ENCODE measurements around the gene TBCC. TPM values are rescaled to one million over a fixed set of nuclear protein-coding genes. Genes with fewer than 3 reads are reported as not detected.

Gene TBCC
- 13.4 TPM for polyA plus RNA-seq (2012; ENCODE audit: low read depth, missing spikeins)

GRCh38 chr6:42745640-42746462, at the start of gene TBCC:
TBCC (minus strand) TSS chr6:42746103; CDS start chr6:42746073, 30 bp downstream.
- no peak for TF ChIP-seq PAX5 (IDR thresholded peaks at IDR 0.05; ENCODE audit: insufficient read depth, low read length, severe bottlenecking)
- peak; percentile 98 for TF ChIP-seq POLR2AphosphoS5 (IDR thresholded peaks at IDR 0.05; ENCODE audit: low read depth, low read length)
- peak; percentile 85 for TF ChIP-seq POU2F2 (IDR thresholded peaks at IDR 0.05; ENCODE audit: low read depth, low read length)
- TF ChIP-seq TAF1 (IDR thresholded peaks at IDR 0.05; ENCODE audit: low read depth, low read length), result peak; percentile 98
- TF ChIP-seq POLR2A (IDR thresholded peaks at IDR 0.05; ENCODE audit: low read depth, low read length), result peak; percentile 99
- peak; percentile 61 for TF ChIP-seq SPI1 (IDR thresholded peaks at IDR 0.05; ENCODE audit: low read depth, low read length)
- DNase-seq (ENCODE audit: insufficient read length, low spot score), result peak; percentile 96
- FAIRE-seq, result peak; percentile 85

DNA sequence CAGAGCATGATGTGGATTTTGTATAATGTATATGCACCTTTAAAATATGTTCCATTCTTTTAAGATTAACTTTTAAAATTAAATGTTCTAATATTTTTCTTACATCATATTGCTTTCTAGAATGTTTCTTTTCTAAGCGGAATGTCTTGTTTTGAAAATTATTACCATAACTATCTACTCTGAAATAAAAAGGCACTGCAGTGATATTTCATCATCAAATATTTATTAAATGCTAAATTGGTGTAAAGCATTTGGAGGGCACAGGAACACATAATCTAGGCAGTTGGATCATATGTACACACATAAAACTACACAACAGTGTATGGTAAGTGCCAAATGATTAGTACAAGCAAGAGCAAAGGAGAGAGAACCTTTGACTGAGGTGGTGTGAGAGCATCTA, 49.7 kb upstream of the TBCC start:
- DNase-seq (ENCODE audit: insufficient read length, low spot score) (no peak), FAIRE-seq (no peak)
- TF ChIP-seq SPI1 (IDR thresholded peaks at IDR 0.05; ENCODE audit: low read depth, low read length) (no peak), TAF1 (IDR thresholded peaks at IDR 0.05; ENCODE audit: low read depth, low read length) (no peak), POLR2A (IDR thresholded peaks at IDR 0.05; ENCODE audit: low read depth, low read length) (no peak)

DNA sequence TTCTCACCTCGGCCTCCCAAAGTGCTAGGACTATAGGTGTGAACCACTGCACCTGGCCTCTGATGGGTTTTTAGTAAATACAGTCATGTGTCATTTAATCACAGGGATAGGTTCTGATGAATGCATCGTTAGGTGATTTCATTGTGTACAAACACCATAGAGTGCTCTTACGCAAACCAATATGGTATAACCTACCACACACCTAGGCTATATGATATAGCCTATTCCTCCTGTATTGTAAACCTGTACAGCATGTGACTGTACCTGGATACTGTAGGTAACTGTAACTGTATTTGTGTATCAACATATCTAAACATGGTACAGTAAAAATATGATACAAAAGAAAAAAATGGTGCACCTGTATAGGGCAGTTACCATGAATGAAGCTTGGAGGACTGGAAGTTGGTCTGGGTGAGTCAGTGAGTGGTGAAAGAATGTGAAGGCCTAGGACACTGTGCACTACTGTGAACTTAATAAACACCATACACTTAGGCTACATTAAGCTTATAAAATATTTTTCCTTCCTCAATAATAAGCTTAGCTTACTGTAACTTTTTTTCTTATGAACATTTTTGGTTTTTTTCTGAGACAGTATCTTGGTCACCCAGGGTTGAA, 45.9 kb upstream of the TBCC start:
- TF ChIP-seq POLR2A (IDR thresholded peaks at IDR 0.05; ENCODE audit: low read depth, low read length) (no peak), TAF1 (IDR thresholded peaks at IDR 0.05; ENCODE audit: low read depth, low read length) (no peak), POU2F2 (IDR thresholded peaks at IDR 0.05; ENCODE audit: low read depth, low read length) (no peak), POLR2AphosphoS5 (IDR thresholded peaks at IDR 0.05; ENCODE audit: low read depth, low read length) (no peak), PAX5 (IDR thresholded peaks at IDR 0.05; ENCODE audit: insufficient read depth, low read length, severe bottlenecking) (no peak), SPI1 (IDR thresholded peaks at IDR 0.05; ENCODE audit: low read depth, low read length) (no peak)
- FAIRE-seq (no peak), DNase-seq (ENCODE audit: insufficient read length, low spot score) (no peak)

DNA sequence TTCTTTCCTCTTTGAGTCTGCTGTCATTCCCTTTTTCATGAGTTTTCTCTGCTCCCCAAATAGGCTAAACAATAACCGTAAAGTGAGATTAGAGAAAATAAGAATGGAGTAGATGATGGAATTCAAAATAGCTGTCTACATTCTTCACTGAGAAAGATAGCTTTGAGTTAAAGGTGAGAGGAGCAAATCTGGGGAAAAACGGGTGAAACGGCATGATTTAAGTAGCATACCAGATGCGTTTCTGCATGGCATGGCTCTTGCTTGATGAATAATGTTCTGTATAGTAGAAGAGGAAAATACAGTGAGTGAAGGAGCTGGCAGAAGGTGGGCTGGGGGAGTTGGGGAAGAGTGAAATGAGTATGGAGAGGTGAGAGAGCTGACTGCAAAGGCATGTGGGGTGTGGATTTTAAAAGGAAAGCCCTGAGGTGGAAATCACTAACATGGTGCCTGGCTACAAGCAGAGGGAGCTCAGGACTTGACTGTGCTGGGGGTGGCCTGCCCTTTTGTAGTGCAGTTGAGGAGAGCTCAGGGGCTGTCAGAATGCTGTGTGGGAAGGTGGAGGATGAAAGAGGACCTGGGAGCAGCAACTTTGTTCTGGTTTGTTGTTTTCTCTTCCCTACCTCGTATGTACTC, 44.8 kb upstream of the TBCC start:
- no peak for DNase-seq (ENCODE audit: insufficient read length, low spot score)
- peak; percentile 24; the same call in 1 of the 2 replicates for TF ChIP-seq POLR2AphosphoS5 (IDR thresholded peaks at IDR 0.05; ENCODE audit: low read depth, low read length)
- TF ChIP-seq POLR2A (IDR thresholded peaks at IDR 0.05; ENCODE audit: low read depth, low read length), result 0 out of 2 replicates have a peak, but pooled peaks have one; percentile 24
- TF ChIP-seq POU2F2 (IDR thresholded peaks at IDR 0.05; ENCODE audit: low read depth, low read length), result peak; percentile 40; the same call in 1 of the 2 replicates
- TF ChIP-seq SPI1 (IDR thresholded peaks at IDR 0.05; ENCODE audit: low read depth, low read length), result no peak
- TF ChIP-seq TAF1 (IDR thresholded peaks at IDR 0.05; ENCODE audit: low read depth, low read length), result no peak
- TF ChIP-seq PAX5 (IDR thresholded peaks at IDR 0.05; ENCODE audit: insufficient read depth, low read length, severe bottlenecking), result no peak
- no peak for FAIRE-seq

- FAIRE-seq (no peak), DNase-seq (ENCODE audit: insufficient read length, low spot score) (no peak)
- TF ChIP-seq SPI1 (IDR thresholded peaks at IDR 0.05; ENCODE audit: low read depth, low read length), result no peak
- TF ChIP-seq POLR2AphosphoS5 (IDR thresholded peaks at IDR 0.05; ENCODE audit: low read depth, low read length), result no peak
- TF ChIP-seq TAF1 (IDR thresholded peaks at IDR 0.05; ENCODE audit: low read depth, low read length), result no peak
- TF ChIP-seq PAX5 (IDR thresholded peaks at IDR 0.05; ENCODE audit: insufficient read depth, low read length, severe bottlenecking), result no peak
- no peak for TF ChIP-seq POLR2A (IDR thresholded peaks at IDR 0.05; ENCODE audit: low read depth, low read length)
These were observed 42.8 kb upstream of the TBCC start for GRCh38 chr6:42788671-42789070.

- TF ChIP-seq POU2F2 (IDR thresholded peaks at IDR 0.05; ENCODE audit: low read depth, low read length), result no peak
- no peak; the same call in 1 of the 2 replicates for TF ChIP-seq POLR2AphosphoS5 (IDR thresholded peaks at IDR 0.05; ENCODE audit: low read depth, low read length)
- TF ChIP-seq POLR2A (IDR thresholded peaks at IDR 0.05; ENCODE audit: low read depth, low read length), result peak; percentile 5; the same call in 1 of the 2 replicates
- TF ChIP-seq PAX5 (IDR thresholded peaks at IDR 0.05; ENCODE audit: insufficient read depth, low read length, severe bottlenecking), result no peak
- TF ChIP-seq TAF1 (IDR thresholded peaks at IDR 0.05; ENCODE audit: low read depth, low read length), result no peak
- FAIRE-seq (no peak), DNase-seq (ENCODE audit: insufficient read length, low spot score) (no peak)
These were observed 41.2 kb upstream of the TBCC start for GRCh38 chr6:42787063-42787472.

DNA sequence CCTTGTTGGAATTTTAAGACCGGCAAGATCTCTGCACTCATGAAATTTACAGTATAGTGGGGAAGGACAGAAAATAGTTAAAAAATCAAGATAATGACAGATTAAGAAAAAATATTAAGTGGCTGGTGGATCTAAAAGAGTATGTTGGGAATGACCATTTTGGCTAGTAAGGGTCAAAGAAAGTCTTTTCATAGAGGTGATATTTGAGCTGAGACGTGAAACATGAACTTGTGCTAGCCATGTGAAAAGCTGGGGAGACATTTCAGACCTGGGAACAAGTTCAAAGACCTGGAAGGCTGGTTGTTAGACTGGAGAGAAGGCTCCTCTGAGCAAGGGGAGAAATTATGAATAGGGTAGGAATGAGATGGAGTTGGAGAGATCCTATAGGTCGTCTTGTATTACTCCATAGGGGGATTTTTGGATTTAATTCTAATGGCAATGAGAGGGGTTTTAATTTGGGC, 40.7 kb upstream of the TBCC start:
- TF ChIP-seq POU2F2 (IDR thresholded peaks at IDR 0.05; ENCODE audit: low read depth, low read length) (no peak), POLR2AphosphoS5 (IDR thresholded peaks at IDR 0.05; ENCODE audit: low read depth, low read length) (no peak), PAX5 (IDR thresholded peaks at IDR 0.05; ENCODE audit: insufficient read depth, low read length, severe bottlenecking) (no peak), TAF1 (IDR thresholded peaks at IDR 0.05; ENCODE audit: low read depth, low read length) (no peak), POLR2A (IDR thresholded peaks at IDR 0.05; ENCODE audit: low read depth, low read length) (no peak), SPI1 (IDR thresholded peaks at IDR 0.05; ENCODE audit: low read depth, low read length) (no peak)

GRCh38 chr6:42784717-42785498, 39.0 kb upstream of the TBCC start:
- no peak for DNase-seq (ENCODE audit: insufficient read length, low spot score)
- no peak for TF ChIP-seq TAF1 (IDR thresholded peaks at IDR 0.05; ENCODE audit: low read depth, low read length)
- no peak for FAIRE-seq

More for the DNA sequence above, 40.7 kb upstream of the TBCC start:
- FAIRE-seq (no peak), DNase-seq (ENCODE audit: insufficient read length, low spot score) (no peak)
